Activated CD8-positive, alpha-beta memory T cell treated with anti-CD3 and anti-CD28 coated beads for 1 hour (primary cell): ENCODE measurements around the gene KCNMA1.

Source experiments
- DNase-seq, 2 donors: peaks; one replicate each; pipeline ENCODE4 v3.0.0-alpha.2; 2020; ENCODE audit warnings: low read depth in 1 of 2; ENCODE audit errors: extremely low read depth in 1 of 2

KCNMA1 gene

GRCh38 chr10:77494756-77495541 is 142.7 kb downstream of the KCNMA1 start:
- no peak for DNase-seq

- DNase-seq, result no peak
Measured at GRCh38 chr10:77494327-77494726, 143.3 kb downstream of the KCNMA1 start.

- DNase-seq, result no peak
Measured at GRCh38 chr10:77493851-77494261, 143.8 kb downstream of the KCNMA1 start.

- DNase-seq, result no peak
Measured at GRCh38 chr10:77493239-77493806, 144.3 kb downstream of the KCNMA1 start.

GRCh38 chr10:77492368-77492994 is 145.1 kb downstream of the KCNMA1 start:
- no peak for DNase-seq

- DNase-seq, result no peak
Measured at GRCh38 chr10:77490534-77491314, 146.9 kb downstream of the KCNMA1 start.

GRCh38 chr10:77486517-77486916 is 151.1 kb downstream of the KCNMA1 start:
- DNase-seq, result no peak

GRCh38 chr10:77485847-77486246 is 151.8 kb downstream of the KCNMA1 start:
- no peak for DNase-seq

GRCh38 chr10:77482072-77482471 is 155.5 kb downstream of the KCNMA1 start:
- DNase-seq, result no peak

- no peak for DNase-seq
Measured at GRCh38 chr10:77479586-77479985, 158.0 kb downstream of the KCNMA1 start.

- DNase-seq, result no peak
Measured at GRCh38 chr10:77478962-77479359, 158.6 kb downstream of the KCNMA1 start.

GRCh38 chr10:77478247-77478961 is 159.2 kb downstream of the KCNMA1 start:
- DNase-seq, result no peak

- DNase-seq, result no peak
Measured at GRCh38 chr10:77475522-77475921, 162.1 kb downstream of the KCNMA1 start.

GRCh38 chr10:77474939-77475338 is 162.7 kb downstream of the KCNMA1 start:
- no peak for DNase-seq

- no peak for DNase-seq
Measured at GRCh38 chr10:77474386-77474785, 163.2 kb downstream of the KCNMA1 start.

- DNase-seq, result no peak
Measured at GRCh38 chr10:77472146-77472545, 165.5 kb downstream of the KCNMA1 start.

GRCh38 chr10:77471069-77471536 is 166.5 kb downstream of the KCNMA1 start:
- no peak for DNase-seq

- no peak for DNase-seq
Measured at GRCh38 chr10:77467422-77467963, 170.1 kb downstream of the KCNMA1 start.

- DNase-seq, result no peak
Measured at GRCh38 chr10:77463967-77464745, 173.5 kb downstream of the KCNMA1 start.

GRCh38 chr10:77463499-77463898 is 174.1 kb downstream of the KCNMA1 start:
- DNase-seq, result no peak
